Hepatocyte (in vitro differentiated cells): ENCODE data around the gene DDX5.

Source experiments
- EZH2phosphoT487 ChIP-seq: fragments of 200-600 bp; sonication (generic); IDR thresholded peaks from one replicate; pipeline ENCODE4 v1.6.1; 2018; ENCODE audit warnings: antibody characterized with exemption, mild to moderate bottlenecking, low read depth, moderate library complexity; ENCODE audit not compliant: unreplicated experiment, severe bottlenecking
- TF ChIP-seq, protein P1 (sequence below): fragments of 200-600 bp; sonication (generic); IDR thresholded peaks from 2 replicates; pipeline ENCODE4 v1.5.1; 2016; ENCODE audit warnings: antibody characterized with exemption, mild to moderate bottlenecking; ENCODE audit not compliant: poor library complexity

- TF ChIP-seq, protein P1, sequence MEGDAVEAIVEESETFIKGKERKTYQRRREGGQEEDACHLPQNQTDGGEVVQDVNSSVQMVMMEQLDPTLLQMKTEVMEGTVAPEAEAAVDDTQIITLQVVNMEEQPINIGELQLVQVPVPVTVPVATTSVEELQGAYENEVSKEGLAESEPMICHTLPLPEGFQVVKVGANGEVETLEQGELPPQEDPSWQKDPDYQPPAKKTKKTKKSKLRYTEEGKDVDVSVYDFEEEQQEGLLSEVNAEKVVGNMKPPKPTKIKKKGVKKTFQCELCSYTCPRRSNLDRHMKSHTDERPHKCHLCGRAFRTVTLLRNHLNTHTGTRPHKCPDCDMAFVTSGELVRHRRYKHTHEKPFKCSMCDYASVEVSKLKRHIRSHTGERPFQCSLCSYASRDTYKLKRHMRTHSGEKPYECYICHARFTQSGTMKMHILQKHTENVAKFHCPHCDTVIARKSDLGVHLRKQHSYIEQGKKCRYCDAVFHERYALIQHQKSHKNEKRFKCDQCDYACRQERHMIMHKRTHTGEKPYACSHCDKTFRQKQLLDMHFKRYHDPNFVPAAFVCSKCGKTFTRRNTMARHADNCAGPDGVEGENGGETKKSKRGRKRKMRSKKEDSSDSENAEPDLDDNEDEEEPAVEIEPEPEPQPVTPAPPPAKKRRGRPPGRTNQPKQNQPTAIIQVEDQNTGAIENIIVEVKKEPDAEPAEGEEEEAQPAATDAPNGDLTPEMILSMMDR = no peak
- TF ChIP-seq EZH2phosphoT487 = no peak
Observed at GRCh38 chr17:64504769-64505339, 1.2 kb downstream of the DDX5 start.
